Liver (tissue), 9 donors: ENCODE data around the gene SH3PXD2A. TPM values are rescaled to one million over a fixed set of nuclear protein-coding genes. Genes with fewer than 3 reads are reported as not detected.

Source experiments
- DNase-seq: peaks from one replicate; pipeline ENCODE4 v3.0.0-alpha.2; 2017; ENCODE audit warnings: low spot score
- H3K27ac ChIP-seq, 2 donors: one replicate each; pipeline ENCODE4 v1.7.0; 2013; ENCODE audit warnings: inconsistent platforms in 2 of 2, low read length in 2 of 2, control low read depth in 1 of 2, low read depth in 1 of 2, mild to moderate bottlenecking in 1 of 2
- H3K27me3 ChIP-seq, 4 donors: one replicate each; pipeline versions ENCODE4 v1.6.1 to v1.7.0; 2013; ENCODE audit warnings: low read length in 3 of 4, inconsistent platforms in 1 of 4, mild to moderate bottlenecking in 1 of 4, moderate library complexity in 1 of 4; ENCODE audit not compliant: control insufficient read depth in 4 of 4, insufficient read depth in 4 of 4
- H3K36me3 ChIP-seq, 4 donors: one replicate each; pipeline versions ENCODE4 v1.6.1 to v1.7.0; 2013; ENCODE audit warnings: low read length in 3 of 4, mild to moderate bottlenecking in 3 of 4, low read depth in 1 of 4, moderate library complexity in 1 of 4; ENCODE audit not compliant: control insufficient read depth in 4 of 4, insufficient read depth in 3 of 4
- H3K4me1 ChIP-seq, 4 donors: one replicate each; pipeline versions ENCODE4 v1.6.1 to v1.7.0; 2013; ENCODE audit warnings: low read length in 3 of 4, mild to moderate bottlenecking in 3 of 4, moderate library complexity in 1 of 4; ENCODE audit not compliant: control insufficient read depth in 4 of 4, insufficient read depth in 4 of 4
- H3K4me3 ChIP-seq, 3 donors: one replicate each; pipeline versions ENCODE4 v1.6.1 to v1.7.0; 2013; ENCODE audit warnings: low read length in 3 of 3, control low read depth in 1 of 3, low read depth in 1 of 3, mild to moderate bottlenecking in 1 of 3
- H3K9ac ChIP-seq, 2 donors: one replicate each; pipeline ENCODE4 v1.7.0; 2013; ENCODE audit warnings: low read length in 2 of 2, mild to moderate bottlenecking in 2 of 2, moderate library complexity in 2 of 2, control low read depth in 1 of 2, low read depth in 1 of 2
- H3K9me3 ChIP-seq, 4 donors: one replicate each; pipeline versions ENCODE4 v1.6.1 to v1.7.0; 2013; ENCODE audit warnings: low read length in 3 of 4; ENCODE audit not compliant: control insufficient read depth in 4 of 4
- ATF3 ChIP-seq: IDR thresholded peaks from 2 replicates; pipeline ENCODE4 v1.6.1; 2016; ENCODE audit warnings: antibody characterized with exemption
- CTCF ChIP-seq: fragments of 150-350 bp; IDR thresholded peaks from 2 replicates; pipeline ENCODE4 v1.5.1; 2017; ENCODE audit warnings: improper control_type of control experiment, low read depth, low read length; ENCODE audit not compliant: missing input control
- EGR1 ChIP-seq, 2 donors: IDR thresholded peaks; 2 replicates each; pipeline ENCODE4 v1.6.1; 2016 to 2018; ENCODE audit warnings: antibody characterized with exemption in 2 of 2, low read depth in 2 of 2
- FOXA1 ChIP-seq: IDR thresholded peaks from 2 replicates; pipeline ENCODE4 v1.6.1; 2016; ENCODE audit warnings: antibody characterized with exemption
- FOXA2 ChIP-seq: IDR thresholded peaks from 2 replicates; pipeline ENCODE4 v1.6.1; 2016; ENCODE audit warnings: antibody characterized with exemption
- GABPA ChIP-seq, 2 donors: IDR thresholded peaks in 1 of 2; conservative IDR thresholded peaks in 1 of 2; 2 replicates each; pipeline ENCODE4 v1.6.1; 2016; ENCODE audit warnings: antibody characterized with exemption in 2 of 2, mild to moderate bottlenecking in 1 of 2, moderate library complexity in 1 of 2
- HNF4A ChIP-seq, 2 donors: conservative IDR thresholded peaks; 2 replicates each; pipeline ENCODE4 v1.6.1; 2016; ENCODE audit warnings: antibody characterized with exemption in 2 of 2, mild to moderate bottlenecking in 2 of 2
- HNF4G ChIP-seq: IDR thresholded peaks from 2 replicates; pipeline ENCODE4 v1.6.1; 2016; ENCODE audit warnings: antibody characterized with exemption
- MAX ChIP-seq: IDR thresholded peaks from 2 replicates; pipeline ENCODE4 v1.6.1; 2016; ENCODE audit warnings: antibody characterized with exemption
- NR2F2 ChIP-seq: IDR thresholded peaks from 2 replicates; pipeline ENCODE4 v1.6.1; 2016; ENCODE audit warnings: antibody characterized with exemption
- RAD21 ChIP-seq, 2 donors: IDR thresholded peaks; 2 replicates each; pipeline ENCODE4 v1.6.1; 2016; ENCODE audit warnings: antibody characterized with exemption in 2 of 2, mild to moderate bottlenecking in 2 of 2
- RXRA ChIP-seq, 2 donors: IDR thresholded peaks; 2 replicates each; pipeline ENCODE4 v1.6.1; 2017 to 2018; ENCODE audit warnings: antibody characterized with exemption in 2 of 2, mild to moderate bottlenecking in 1 of 2
- SP1 ChIP-seq: IDR thresholded peaks from 2 replicates; pipeline ENCODE4 v1.6.1; 2018; ENCODE audit warnings: antibody characterized with exemption, mild to moderate bottlenecking
- TAF1 ChIP-seq: conservative IDR thresholded peaks from 2 replicates; pipeline ENCODE4 v1.6.1; 2016; ENCODE audit warnings: antibody characterized with exemption, mild to moderate bottlenecking
- YY1 ChIP-seq: IDR thresholded peaks from 2 replicates; pipeline ENCODE4 v1.6.1; 2016; ENCODE audit warnings: antibody characterized with exemption, mild to moderate bottlenecking
- WGBS: extraction: QIAGEN DNeasy Blood & Tissue Kit; methylation state at CpG from one replicate; pipeline ENCODE4 v1.1.7; 2013; 5-methylcytosine and 5-hydroxymethylcytosine counted together
- polyA plus RNA-seq, 2 donors: library from polyadenylated mRNA; stranded (reverse) in 1 of 2; unstranded in 1 of 2; fragments of 200-250 nt in 1 of 2; fragments of >200 nt in 1 of 2; fragmentation: Nextera tagmentation in 1 of 2; extraction: Ambion mirVana in 1 of 2; gene quantifications; one replicate each; pipeline versions ENCODE4 v1.2.1 to v1.2.3, GENCODE V29; 2013 to 2015
- total RNA-seq, 2 donors: library from RNA; depleted of rRNA; stranded (reverse); fragments of >200 nt; gene quantifications; one replicate each; pipeline ENCODE4 v1.2.3, GENCODE V29; 2014
- TF ChIP-seq, protein P1 (sequence below): IDR thresholded peaks from 2 replicates; pipeline ENCODE4 v1.6.1; 2016; ENCODE audit warnings: antibody characterized with exemption, mild to moderate bottlenecking
- TF ChIP-seq, protein P2 (sequence below): IDR thresholded peaks from 2 replicates; pipeline ENCODE4 v1.6.1; 2016; ENCODE audit warnings: antibody characterized with exemption
- donor health status: healthy.
- donor health status: healthy.
- donor health status: healthy.
- donor health status: healthy.
- donor health status: healthy.

SH3PXD2A gene
- total and polyA plus RNA-seq, 4 donors: 0.82 to 5.5 (median 3.9) TPM

- no peak overlapping the region for H3K27ac ChIP-seq
- H3K4me1 ChIP-seq: no peaks in the 10 kb centered on the region
- no peak for DNase-seq
- peaks cover 0 to 3% (median 0%) of the 10 kb centered on the region in 4 donors for H3K36me3 ChIP-seq
- H3K9ac ChIP-seq: no peak overlapping the region
- no peaks in the 10 kb centered on the region for H3K27me3 ChIP-seq
- H3K4me3 ChIP-seq: no peak overlapping the region
- WGBS: 96% methylated on average over 8 of the region's 8 CpGs
- TF ChIP-seq FOXA2 (no peak), MAX (no peak), TAF1 (no peak), FOXA1 (no peak), RXRA (IDR thresholded peaks at IDR 0.05) (no peak), GABPA (IDR thresholded peaks at IDR 0.05 in 1 of 2, conservative IDR thresholded peaks at IDR 0.05 in 1 of 2) (no peak), YY1 (no peak), EGR1 (IDR thresholded peaks at IDR 0.05; ENCODE audit: low read depth in 2 of 2) (no peak), SP1 (no peak), NR2F2 (no peak), ATF3 (no peak), RAD21 (IDR thresholded peaks at IDR 0.05) (no peak)
- TF ChIP-seq, protein P1, sequence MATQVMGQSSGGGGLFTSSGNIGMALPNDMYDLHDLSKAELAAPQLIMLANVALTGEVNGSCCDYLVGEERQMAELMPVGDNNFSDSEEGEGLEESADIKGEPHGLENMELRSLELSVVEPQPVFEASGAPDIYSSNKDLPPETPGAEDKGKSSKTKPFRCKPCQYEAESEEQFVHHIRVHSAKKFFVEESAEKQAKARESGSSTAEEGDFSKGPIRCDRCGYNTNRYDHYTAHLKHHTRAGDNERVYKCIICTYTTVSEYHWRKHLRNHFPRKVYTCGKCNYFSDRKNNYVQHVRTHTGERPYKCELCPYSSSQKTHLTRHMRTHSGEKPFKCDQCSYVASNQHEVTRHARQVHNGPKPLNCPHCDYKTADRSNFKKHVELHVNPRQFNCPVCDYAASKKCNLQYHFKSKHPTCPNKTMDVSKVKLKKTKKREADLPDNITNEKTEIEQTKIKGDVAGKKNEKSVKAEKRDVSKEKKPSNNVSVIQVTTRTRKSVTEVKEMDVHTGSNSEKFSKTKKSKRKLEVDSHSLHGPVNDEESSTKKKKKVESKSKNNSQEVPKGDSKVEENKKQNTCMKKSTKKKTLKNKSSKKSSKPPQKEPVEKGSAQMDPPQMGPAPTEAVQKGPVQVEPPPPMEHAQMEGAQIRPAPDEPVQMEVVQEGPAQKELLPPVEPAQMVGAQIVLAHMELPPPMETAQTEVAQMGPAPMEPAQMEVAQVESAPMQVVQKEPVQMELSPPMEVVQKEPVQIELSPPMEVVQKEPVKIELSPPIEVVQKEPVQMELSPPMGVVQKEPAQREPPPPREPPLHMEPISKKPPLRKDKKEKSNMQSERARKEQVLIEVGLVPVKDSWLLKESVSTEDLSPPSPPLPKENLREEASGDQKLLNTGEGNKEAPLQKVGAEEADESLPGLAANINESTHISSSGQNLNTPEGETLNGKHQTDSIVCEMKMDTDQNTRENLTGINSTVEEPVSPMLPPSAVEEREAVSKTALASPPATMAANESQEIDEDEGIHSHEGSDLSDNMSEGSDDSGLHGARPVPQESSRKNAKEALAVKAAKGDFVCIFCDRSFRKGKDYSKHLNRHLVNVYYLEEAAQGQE: no peak
- TF ChIP-seq, protein P2, sequence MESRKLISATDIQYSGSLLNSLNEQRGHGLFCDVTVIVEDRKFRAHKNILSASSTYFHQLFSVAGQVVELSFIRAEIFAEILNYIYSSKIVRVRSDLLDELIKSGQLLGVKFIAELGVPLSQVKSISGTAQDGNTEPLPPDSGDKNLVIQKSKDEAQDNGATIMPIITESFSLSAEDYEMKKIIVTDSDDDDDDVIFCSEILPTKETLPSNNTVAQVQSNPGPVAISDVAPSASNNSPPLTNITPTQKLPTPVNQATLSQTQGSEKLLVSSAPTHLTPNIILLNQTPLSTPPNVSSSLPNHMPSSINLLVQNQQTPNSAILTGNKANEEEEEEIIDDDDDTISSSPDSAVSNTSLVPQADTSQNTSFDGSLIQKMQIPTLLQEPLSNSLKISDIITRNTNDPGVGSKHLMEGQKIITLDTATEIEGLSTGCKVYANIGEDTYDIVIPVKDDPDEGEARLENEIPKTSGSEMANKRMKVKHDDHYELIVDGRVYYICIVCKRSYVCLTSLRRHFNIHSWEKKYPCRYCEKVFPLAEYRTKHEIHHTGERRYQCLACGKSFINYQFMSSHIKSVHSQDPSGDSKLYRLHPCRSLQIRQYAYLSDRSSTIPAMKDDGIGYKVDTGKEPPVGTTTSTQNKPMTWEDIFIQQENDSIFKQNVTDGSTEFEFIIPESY: no peak
- H3K9me3 ChIP-seq: no peaks in the 10 kb centered on the region
Observed at GRCh38 chr10:103736044-103736443, 119.3 kb downstream of the SH3PXD2A start.

- Histone ChIP-seq H3K36me3 (peaks cover 0 to 3% (median 0%) of the 10 kb centered on the region in 4 donors), H3K9ac (no peak overlapping the region), H3K4me3 (no peak overlapping the region), H3K4me1 (no peaks in the 10 kb centered on the region), H3K27me3 (no peaks in the 10 kb centered on the region), H3K27ac (no peak overlapping the region), H3K9me3 (no peaks in the 10 kb centered on the region)
- no peak for DNase-seq
- WGBS: 93% methylated on average over 4 of the region's 4 CpGs
- no peak for TF ChIP-seq EGR1 (IDR thresholded peaks at IDR 0.05; ENCODE audit: low read depth in 2 of 2)
- TF ChIP-seq HNF4A (conservative IDR thresholded peaks at IDR 0.05): no peak
- TF ChIP-seq, protein P2: no peak
- TF ChIP-seq TAF1: no peak
- TF ChIP-seq YY1: no peak
- TF ChIP-seq GABPA (IDR thresholded peaks at IDR 0.05 in 1 of 2, conservative IDR thresholded peaks at IDR 0.05 in 1 of 2): no peak
- no peak for TF ChIP-seq ATF3
- TF ChIP-seq SP1: no peak
- no peak for TF ChIP-seq CTCF
- no peak for TF ChIP-seq NR2F2
- no peak for TF ChIP-seq MAX
- TF ChIP-seq, protein P1: no peak
- no peak for TF ChIP-seq HNF4G
- TF ChIP-seq FOXA1: no peak
Observed at GRCh38 chr10:103734731-103735130, 120.6 kb downstream of the SH3PXD2A start.
